HEK293 (cell line): ENCODE results near the gene MRPS18B.

Source experiments
- OVOL3 ChIP-seq: fragments of 450-650 bp; formaldehyde crosslinking; IDR thresholded peaks from 2 replicates; pipeline ENCODE4 v1.5.1; 2016; ENCODE audit warnings: missing biosample characterization, missing genetic modification characterization
- REPIN1 ChIP-seq: fragments of 450-650 bp; formaldehyde crosslinking; IDR thresholded peaks from 2 replicates; pipeline ENCODE4 v1.5.1; 2017; ENCODE audit warnings: missing biosample characterization, missing genetic modification characterization, low read depth
- SP2 ChIP-seq: fragments of 450-650 bp; formaldehyde crosslinking; IDR thresholded peaks from 2 replicates; pipeline ENCODE4 v1.5.1; 2016; ENCODE audit warnings: missing biosample characterization, missing genetic modification characterization
- TSHZ1 ChIP-seq: fragments of 450-650 bp; formaldehyde crosslinking; IDR thresholded peaks from 2 replicates; pipeline ENCODE4 v1.5.1; 2016; ENCODE audit warnings: missing biosample characterization, missing genetic modification characterization, borderline replicate concordance
- YY1 ChIP-seq: fragments of 450-650 bp; formaldehyde crosslinking; IDR thresholded peaks from 2 replicates; pipeline ENCODE4 v1.5.1; 2018; ENCODE audit warnings: missing biosample characterization, missing genetic modification characterization
- ZBTB7A ChIP-seq: fragments of 450-650 bp; formaldehyde crosslinking; IDR thresholded peaks from 2 replicates; pipeline ENCODE4 v1.5.1; 2016; ENCODE audit warnings: low read depth, missing biosample characterization, missing genetic modification characterization
- ZFP37 ChIP-seq: fragments of 450-650 bp; formaldehyde crosslinking; IDR thresholded peaks from 2 replicates; pipeline ENCODE4 v1.5.1; 2016; ENCODE audit warnings: missing biosample characterization, missing genetic modification characterization
- ZNF19 ChIP-seq: fragments of 450-650 bp; formaldehyde crosslinking; IDR thresholded peaks from 2 replicates; pipeline ENCODE4; 2016; ENCODE audit warnings: missing biosample characterization, missing genetic modification characterization, low read depth
- ZNF211 ChIP-seq: fragments of 450-650 bp; formaldehyde crosslinking; IDR thresholded peaks from 2 replicates; pipeline ENCODE4 v1.5.1; 2016; ENCODE audit warnings: low read depth, missing biosample characterization, missing genetic modification characterization
- ZNF280D ChIP-seq: fragments of 450-650 bp; formaldehyde crosslinking; IDR thresholded peaks from 2 replicates; pipeline ENCODE4 v1.5.1; 2016; ENCODE audit warnings: missing biosample characterization, missing genetic modification characterization
- ZNF449 ChIP-seq: fragments of 450-650 bp; formaldehyde crosslinking; IDR thresholded peaks from 2 replicates; pipeline ENCODE4 v1.5.1; 2017; ENCODE audit warnings: missing biosample characterization, mild to moderate bottlenecking, missing genetic modification characterization, moderate library complexity
- ZNF501 ChIP-seq: fragments of 450-650 bp; formaldehyde crosslinking; IDR thresholded peaks from 2 replicates; pipeline ENCODE4 v1.5.1; 2016; ENCODE audit warnings: missing biosample characterization, missing genetic modification characterization
- ZNF510 ChIP-seq: fragments of 450-650 bp; formaldehyde crosslinking; IDR thresholded peaks from 2 replicates; pipeline ENCODE4 v1.5.1; 2018; ENCODE audit warnings: mild to moderate bottlenecking, missing genetic modification characterization, missing biosample characterization; ENCODE audit not compliant: insufficient replicate concordance
- ZNF548 ChIP-seq: fragments of 450-650 bp; formaldehyde crosslinking; IDR thresholded peaks from 2 replicates; pipeline ENCODE4 v1.5.1; 2016; ENCODE audit warnings: missing biosample characterization, missing genetic modification characterization
- ZNF621 ChIP-seq: fragments of 450-650 bp; formaldehyde crosslinking; IDR thresholded peaks from 2 replicates; pipeline ENCODE4 v1.5.1; 2017; ENCODE audit warnings: missing biosample characterization, missing genetic modification characterization
- ZNF624 ChIP-seq: fragments of 450-650 bp; formaldehyde crosslinking; IDR thresholded peaks from 2 replicates; pipeline ENCODE4 v1.5.1; 2017; ENCODE audit warnings: missing biosample characterization, missing genetic modification characterization
- ZNF692 ChIP-seq: fragments of 450-650 bp; formaldehyde crosslinking; IDR thresholded peaks from 2 replicates; pipeline ENCODE4 v1.5.1; 2016; ENCODE audit warnings: missing biosample characterization, missing genetic modification characterization
- ZSCAN18 ChIP-seq: fragments of 450-650 bp; formaldehyde crosslinking; IDR thresholded peaks from 2 replicates; pipeline ENCODE4 v1.5.1; 2016; ENCODE audit warnings: missing biosample characterization, missing genetic modification characterization
- ZSCAN23 ChIP-seq: fragments of 450-650 bp; formaldehyde crosslinking; IDR thresholded peaks from 2 replicates; pipeline ENCODE4 v1.5.1; 2016; ENCODE audit warnings: missing biosample characterization, missing genetic modification characterization
- ZXDB ChIP-seq: fragments of 450-650 bp; formaldehyde crosslinking; IDR thresholded peaks from 2 replicates; pipeline ENCODE4 v1.5.1; 2016; ENCODE audit warnings: missing biosample characterization, missing genetic modification characterization

The MRPS18B gene

GRCh38 chr6:30616811-30617564, 652 bp upstream of the MRPS18B start, which contains the start of gene PPP1R10 (continued):
- TF ChIP-seq ZNF280D (tag by site-specific recombination) (peak; percentile 21; the same call in 1 of the 2 replicates), ZNF19 (tag by site-specific recombination) (no peak), ZNF621 (no peak), ZNF211 (no peak), ZSCAN18 (peak; percentile 60; the same call in 1 of the 2 replicates), ZNF501 (tag by site-specific recombination) (peak; percentile 76), OVOL3 (peak; percentile 38; the same call in 1 of the 2 replicates), ZNF624 (peak; percentile 72; the same call in 1 of the 2 replicates), ZNF449 (tag by site-specific recombination) (peak; percentile 85), ZNF692 (tag by site-specific recombination) (peak; percentile 14; the same call in 1 of the 2 replicates), ZNF548 (tag by site-specific recombination) (no peak), ZXDB (tag by site-specific recombination) (no peak; the same call in 1 of the 2 replicates), REPIN1 (tag by site-specific recombination) (no peak), SP2 (peak; percentile 100), ZNF510 (tag by site-specific recombination) (no peak), ZFP37 (peak; percentile 90), YY1 (tag by site-specific recombination) (peak; percentile 91), ZSCAN23 (tag by site-specific recombination) (peak; percentile 73), ZBTB7A (tag by site-specific recombination) (no peak), TSHZ1 (tag by site-specific recombination) (no peak)
